ENCODE measurements around the gene SAMD7.

Gene SAMD7

GRCh38 chr3:169913323-169913722, 2.0 kb downstream of the SAMD7 start:
- DNase-seq (ENCODE audit: low read depth in 2 of 2) = no peak

GRCh38 chr3:169914321-169914720, 2.9 kb downstream of the SAMD7 start:
- no peak for DNase-seq (ENCODE audit: low read depth in 2 of 2)

GRCh38 chr3:169923189-169923588, 11.8 kb downstream of the SAMD7 start:
- no peak for DNase-seq (ENCODE audit: low read depth in 2 of 2)

- DNase-seq (ENCODE audit: low read depth in 2 of 2) = no peak
Observed at GRCh38 chr3:169923831-169924230, 12.5 kb downstream of the SAMD7 start.

GRCh38 chr3:169929830-169930519, 18.6 kb downstream of the SAMD7 start:
- no peak for DNase-seq (ENCODE audit: low read depth in 2 of 2)

- DNase-seq (ENCODE audit: low read depth in 2 of 2) = no peak
Observed at GRCh38 chr3:169930843-169931242, 19.5 kb downstream of the SAMD7 start.

- DNase-seq (ENCODE audit: low read depth in 2 of 2) = no peak
Observed at GRCh38 chr3:169931747-169932520, 20.6 kb downstream of the SAMD7 start.

- no peak for DNase-seq (ENCODE audit: low read depth in 2 of 2)
Observed at GRCh38 chr3:169939320-169939719, 27.9 kb downstream of the SAMD7 start.

- DNase-seq (ENCODE audit: low read depth in 2 of 2) = no peak
Observed at GRCh38 chr3:169939751-169940150, 28.4 kb downstream of the SAMD7 start.

GRCh38 chr3:169940470-169941181, 29.3 kb downstream of the SAMD7 start:
- no peak for DNase-seq (ENCODE audit: low read depth in 2 of 2)

GRCh38 chr3:169945313-169945712, 33.9 kb downstream of the SAMD7 start:
- no peak for DNase-seq (ENCODE audit: low read depth in 2 of 2)

- DNase-seq (ENCODE audit: low read depth in 2 of 2) = no peak
Observed at GRCh38 chr3:169946336-169946735, 35.0 kb downstream of the SAMD7 start.

- no peak for DNase-seq (ENCODE audit: low read depth in 2 of 2)
Observed at GRCh38 chr3:169948559-169949448, 37.4 kb downstream of the SAMD7 start.

GRCh38 chr3:169952045-169952444, 40.7 kb downstream of the SAMD7 start:
- no peak for DNase-seq (ENCODE audit: low read depth in 2 of 2)

- DNase-seq (ENCODE audit: low read depth in 2 of 2) = no peak
Observed at GRCh38 chr3:169953462-169954141, 42.2 kb downstream of the SAMD7 start.

- DNase-seq (ENCODE audit: low read depth in 2 of 2) = no peak
Observed at GRCh38 chr3:169954142-169954756, 42.9 kb downstream of the SAMD7 start.

GRCh38 chr3:169955406-169955805, 44.0 kb downstream of the SAMD7 start:
- DNase-seq (ENCODE audit: low read depth in 2 of 2) = no peak

GRCh38 chr3:169964176-169964575, 52.8 kb downstream of the SAMD7 start:
- DNase-seq (ENCODE audit: low read depth in 2 of 2) = no peak

GRCh38 chr3:169965562-169966427, 54.4 kb downstream of the SAMD7 start:
- no peak for DNase-seq (ENCODE audit: low read depth in 2 of 2)

Measured in stimulated activated CD8-positive, alpha-beta memory T cell treated with anti-CD3 and anti-CD28 coated beads, Interleukin-7, amount 100 ng/mL, for 4 hours (primary cell).